Measurements from ENCODE around the gene STX11.

STX11 gene

DNA sequence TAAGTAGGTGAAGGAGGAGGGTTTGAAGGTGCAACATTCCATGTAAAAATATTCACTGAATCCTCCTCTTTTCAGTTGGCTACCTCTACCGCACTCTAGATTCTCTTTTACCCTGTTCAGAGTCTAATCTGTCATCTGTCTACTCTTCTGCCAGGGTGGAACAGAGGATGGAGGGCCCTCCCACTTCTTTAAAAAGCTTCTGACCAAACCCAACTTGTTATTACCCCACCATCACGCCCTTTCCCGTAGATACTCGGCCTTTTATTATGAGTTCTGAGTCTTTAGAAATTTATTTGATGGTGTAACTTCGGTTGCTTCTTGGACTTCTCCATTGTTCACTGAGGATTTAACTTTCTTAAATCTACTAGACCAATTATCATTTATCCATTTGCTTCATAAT, 11.7 kb downstream of the STX11 start:
- TF ChIP-seq, protein P1, sequence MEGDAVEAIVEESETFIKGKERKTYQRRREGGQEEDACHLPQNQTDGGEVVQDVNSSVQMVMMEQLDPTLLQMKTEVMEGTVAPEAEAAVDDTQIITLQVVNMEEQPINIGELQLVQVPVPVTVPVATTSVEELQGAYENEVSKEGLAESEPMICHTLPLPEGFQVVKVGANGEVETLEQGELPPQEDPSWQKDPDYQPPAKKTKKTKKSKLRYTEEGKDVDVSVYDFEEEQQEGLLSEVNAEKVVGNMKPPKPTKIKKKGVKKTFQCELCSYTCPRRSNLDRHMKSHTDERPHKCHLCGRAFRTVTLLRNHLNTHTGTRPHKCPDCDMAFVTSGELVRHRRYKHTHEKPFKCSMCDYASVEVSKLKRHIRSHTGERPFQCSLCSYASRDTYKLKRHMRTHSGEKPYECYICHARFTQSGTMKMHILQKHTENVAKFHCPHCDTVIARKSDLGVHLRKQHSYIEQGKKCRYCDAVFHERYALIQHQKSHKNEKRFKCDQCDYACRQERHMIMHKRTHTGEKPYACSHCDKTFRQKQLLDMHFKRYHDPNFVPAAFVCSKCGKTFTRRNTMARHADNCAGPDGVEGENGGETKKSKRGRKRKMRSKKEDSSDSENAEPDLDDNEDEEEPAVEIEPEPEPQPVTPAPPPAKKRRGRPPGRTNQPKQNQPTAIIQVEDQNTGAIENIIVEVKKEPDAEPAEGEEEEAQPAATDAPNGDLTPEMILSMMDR (IDR thresholded peaks at IDR 0.05), result no peak
- DNase-seq, result no peak
- H3K27me3 ChIP-seq, result no peaks in the 10 kb centered on the region
- H3K4me3 ChIP-seq, result no peak overlapping the region
- no peak overlapping the region for H3K27ac ChIP-seq
- intact Hi-C loops (cut with DNase I; ENCODE audit: low total_unique reads), result no loop called here
- H3K36me3 ChIP-seq, result no peaks in the 10 kb centered on the region
- peaks cover 0 to 13% (median 8%) of the 10 kb centered on the region in 4 donors for H3K4me1 ChIP-seq
- H3K9me3 ChIP-seq, result no peaks in the 10 kb centered on the region

DNA sequence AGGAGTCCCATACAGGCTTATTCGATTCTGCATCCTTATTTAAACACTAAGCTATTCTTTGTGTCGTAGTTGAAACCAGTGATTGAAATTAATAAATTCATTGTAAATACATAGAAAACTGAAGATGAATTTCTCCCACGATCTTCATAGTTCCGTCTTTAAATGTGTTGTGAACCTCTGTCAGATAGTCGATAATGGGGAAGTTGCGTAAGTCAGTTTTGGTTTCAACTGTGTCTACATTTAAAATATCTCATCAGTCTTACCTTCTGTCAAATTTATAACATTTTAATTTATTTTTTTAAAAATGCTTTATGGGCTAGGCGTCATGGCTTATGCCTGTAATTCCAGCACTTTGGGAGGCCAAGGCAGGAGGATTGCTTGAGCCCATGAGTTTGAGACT, 12.7 kb downstream of the STX11 start:
- Histone ChIP-seq H3K4me3 (no peak overlapping the region), H3K27ac (no peak overlapping the region), H3K36me3 (no peaks in the 10 kb centered on the region), H3K4me1 (peaks cover 0 to 9% (median 6%) of the 10 kb centered on the region in 4 donors), H3K9me3 (no peaks in the 10 kb centered on the region), H3K27me3 (no peaks in the 10 kb centered on the region)
- TF ChIP-seq, protein P1 (IDR thresholded peaks at IDR 0.05), result no peak
- DNase-seq, result no peak
- intact Hi-C loops (cut with DNase I; ENCODE audit: low total_unique reads), result no loop called here

GRCh38 chr6:144165784-144166183, 15.5 kb downstream of the STX11 start:
- H3K36me3 ChIP-seq, result no peaks in the 10 kb centered on the region
- no peaks in the 10 kb centered on the region for H3K27me3 ChIP-seq
- intact Hi-C loops (cut with DNase I; ENCODE audit: low total_unique reads), result no loop called here

DNA sequence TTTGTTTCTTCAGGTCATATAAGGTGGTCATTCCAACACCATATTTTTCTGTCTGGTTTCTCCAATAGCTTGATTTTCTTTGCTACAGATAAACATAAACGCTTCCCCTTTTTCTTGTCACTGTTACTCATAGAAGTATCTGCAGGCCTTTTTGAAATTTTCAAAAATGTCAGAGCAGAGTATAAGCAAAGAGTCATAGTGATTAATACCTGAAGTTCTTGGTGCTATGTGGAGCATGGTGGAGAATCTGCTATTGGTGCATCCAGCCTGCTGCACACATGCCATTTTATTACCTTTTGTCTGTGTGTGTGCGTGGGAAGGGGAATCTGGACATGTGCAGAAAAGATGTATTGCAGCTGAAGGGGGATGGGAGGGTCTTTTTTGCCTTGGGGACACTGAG, 19.7 kb downstream of the STX11 start:
- Histone ChIP-seq H3K9me3 (no peaks in the 10 kb centered on the region), H3K4me1 (no peaks in the 10 kb centered on the region), H3K36me3 (peaks cover 0 to 4% (median 0%) of the 10 kb centered on the region in 3 donors), H3K27ac (no peak overlapping the region), H3K4me3 (no peak overlapping the region), H3K27me3 (no peaks in the 10 kb centered on the region)
- DNase-seq, result no peak
- intact Hi-C loops (cut with DNase I; ENCODE audit: low total_unique reads), result no loop called here
- TF ChIP-seq, protein P1 (IDR thresholded peaks at IDR 0.05), result no peak

More at GRCh38 chr6:144165784-144166183, 15.5 kb downstream of the STX11 start:
- no peak overlapping the region for H3K4me3 ChIP-seq
- no peaks in the 10 kb centered on the region for H3K9me3 ChIP-seq
- H3K27ac ChIP-seq, result no peak overlapping the region
- no peaks in the 10 kb centered on the region for H3K4me1 ChIP-seq
- TF ChIP-seq, protein P1 (IDR thresholded peaks at IDR 0.05), result no peak
- DNase-seq, result no peak

DNA sequence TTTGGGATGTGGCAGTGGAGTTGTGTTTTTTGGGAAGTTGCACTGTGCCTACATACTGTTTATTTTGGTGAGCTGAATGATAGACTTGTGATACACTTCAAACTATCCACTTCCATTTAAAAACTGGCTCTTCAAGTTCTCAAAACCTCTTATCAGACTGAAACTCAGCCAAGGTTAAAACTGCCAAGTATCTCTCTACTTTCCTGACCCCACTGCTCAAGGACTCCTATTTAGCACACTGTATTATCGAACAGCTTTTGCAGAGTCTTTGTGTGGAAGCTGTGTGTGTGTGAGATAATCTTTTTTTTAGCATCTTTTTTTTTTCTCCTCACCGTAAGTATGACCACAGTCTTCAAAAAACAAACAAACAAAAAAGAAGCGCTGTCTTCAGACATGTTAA, 21.1 kb downstream of the STX11 start:
- H3K27ac ChIP-seq, result no peak overlapping the region
- H3K4me3 ChIP-seq, result no peak overlapping the region
- no peaks in the 10 kb centered on the region for H3K4me1 ChIP-seq
- H3K36me3 ChIP-seq, result peaks cover 0 to 4% (median 0%) of the 10 kb centered on the region in 3 donors
- H3K9me3 ChIP-seq, result no peaks in the 10 kb centered on the region
- DNase-seq, result no peak
- H3K27me3 ChIP-seq, result no peaks in the 10 kb centered on the region
- intact Hi-C loops (cut with DNase I; ENCODE audit: low total_unique reads), result no loop called here
- TF ChIP-seq, protein P1 (IDR thresholded peaks at IDR 0.05), result no peak

DNA sequence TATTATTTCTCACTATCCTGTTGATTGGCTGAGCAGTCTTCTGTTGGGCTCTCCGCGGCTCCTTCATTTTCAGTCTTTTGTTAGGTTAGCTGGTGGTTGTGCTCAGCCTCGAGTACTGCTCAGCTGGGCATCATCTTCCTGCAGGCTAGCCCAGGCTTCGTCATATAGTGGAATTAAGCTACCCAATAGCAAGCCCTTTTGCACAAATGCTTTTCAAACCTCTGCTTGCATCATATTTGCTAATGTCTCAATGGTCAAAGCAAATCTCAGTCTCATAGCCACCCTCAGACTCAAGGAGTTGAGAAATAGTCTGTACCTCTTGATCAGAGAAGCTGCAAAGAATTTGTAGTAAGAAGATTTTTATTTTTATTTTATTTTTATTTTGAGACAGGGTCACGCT, 23.7 kb downstream of the STX11 start:
- intact Hi-C loops (cut with DNase I; ENCODE audit: low total_unique reads), result no loop called here
- no peak for DNase-seq

More for the DNA sequence above, 23.7 kb downstream of the STX11 start:
- Histone ChIP-seq H3K36me3 (peaks cover 0 to 4% (median 0%) of the 10 kb centered on the region in 3 donors), H3K4me3 (no peak overlapping the region), H3K27ac (no peak overlapping the region), H3K4me1 (no peaks in the 10 kb centered on the region), H3K27me3 (no peaks in the 10 kb centered on the region), H3K9me3 (no peaks in the 10 kb centered on the region)
- TF ChIP-seq, protein P1 (IDR thresholded peaks at IDR 0.05), result no peak

Data from tibial artery (tissue), 4 donors.